ENCODE measurements around the gene CGB1.
"Not testable (repeated sequence)": the region's sequence is repeated elsewhere in the genome, so short reads cannot be mapped to it uniquely, and the experiment has no call there.

The CGB1 gene

DNA sequence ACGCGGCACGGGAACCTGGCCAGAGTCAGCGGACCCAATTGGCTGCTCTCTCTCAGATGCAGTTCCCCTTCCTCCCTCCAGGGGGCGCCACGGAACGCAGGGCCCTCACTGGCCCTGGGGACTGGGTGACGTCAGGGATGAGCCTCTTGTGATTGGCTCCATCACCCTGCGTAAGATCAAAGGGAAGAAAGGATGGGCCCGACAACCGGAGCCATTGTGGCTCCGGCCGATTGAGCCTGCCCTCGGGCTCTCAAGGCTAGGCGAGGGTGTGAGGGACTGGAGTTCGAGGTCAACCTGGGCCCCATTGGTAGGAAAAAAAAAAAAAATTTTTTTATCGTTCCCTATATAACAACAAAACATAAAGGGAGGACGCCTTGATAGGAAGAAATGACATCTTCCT is at the start of gene CGB1:
Gene CGB1, minus strand, starts transcription at position 81 of the 400 bp plus-strand sequence. CDS start 184 bp downstream, outside the sequence.
- DNase-seq, result not testable (repeated sequence)

DNA sequence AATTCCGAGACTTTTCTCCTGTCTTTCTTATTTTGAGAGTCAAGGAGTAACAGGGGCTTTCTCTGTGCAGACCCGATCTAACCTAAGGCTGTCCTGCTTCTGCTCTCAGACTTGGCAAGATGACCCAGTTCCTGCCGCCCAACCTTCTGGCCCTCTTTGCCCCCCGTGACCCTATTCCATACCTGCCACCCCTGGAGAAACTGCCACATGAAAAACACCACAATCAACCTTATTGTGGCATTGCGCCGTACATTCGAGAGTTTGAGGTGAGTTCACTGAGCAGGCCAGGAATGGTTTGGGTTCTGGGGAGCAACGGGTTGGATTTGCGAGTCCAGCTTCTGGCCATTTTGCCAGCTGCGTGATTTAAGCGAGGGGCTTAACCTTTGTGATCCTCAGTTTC is 49.6 kb upstream of the CGB1 start:
- no peak for DNase-seq

GRCh38 chr19:49085868-49086232 is 49.2 kb upstream of the CGB1 start:
- no peak for DNase-seq

DNA sequence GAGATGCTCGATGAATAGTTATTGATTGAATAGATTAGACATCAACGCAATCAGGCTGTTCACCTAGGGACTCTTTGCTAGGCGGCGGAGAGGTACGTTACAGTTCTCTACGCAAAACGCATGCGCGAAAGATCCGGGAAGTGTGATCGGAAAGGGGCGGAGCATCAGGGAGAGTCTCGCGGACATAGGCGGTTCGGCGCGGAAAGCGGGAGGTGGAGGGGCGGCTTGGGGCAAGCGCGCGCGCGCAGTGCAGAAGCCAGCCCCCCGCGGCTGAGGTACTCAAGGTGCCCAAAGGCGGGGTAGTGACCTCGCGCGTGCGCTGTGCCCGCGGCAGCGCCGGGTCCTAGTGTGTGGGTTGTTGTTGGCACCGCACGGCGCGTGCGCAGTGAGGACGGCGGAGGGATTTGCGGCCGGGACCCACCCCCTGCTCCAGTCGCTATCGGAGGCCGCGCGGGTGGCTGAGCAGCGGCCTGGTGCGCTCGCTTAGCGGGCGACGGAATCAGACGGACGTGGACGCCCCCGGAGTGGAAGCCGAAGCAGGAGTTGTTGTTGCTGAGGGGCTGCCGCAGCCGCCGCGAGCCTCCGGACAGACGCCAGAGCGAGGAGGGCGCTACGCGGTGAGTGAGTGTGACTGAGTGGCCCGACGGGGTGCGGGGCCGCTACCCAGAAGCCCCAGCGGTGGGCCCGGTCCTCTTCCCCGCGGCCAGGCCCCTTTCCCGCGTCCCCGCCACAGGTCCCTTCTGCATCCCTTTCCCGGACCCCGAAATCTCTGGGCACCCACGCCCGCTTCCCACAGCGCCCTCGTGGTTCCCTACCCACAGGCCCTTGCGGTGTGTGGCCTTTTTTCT is 48.5 kb upstream of the CGB1 start, which contains the start of gene SNRNP70:
Gene SNRNP70, plus strand, starts transcription at position 432 of the 848 bp plus-strand sequence. CDS start 964 bp downstream, outside the sequence.
- DNase-seq, result peak; percentile 98

GRCh38 chr19:49084206-49085019 is 47.7 kb upstream of the CGB1 start:
- DNase-seq, result no peak

DNA sequence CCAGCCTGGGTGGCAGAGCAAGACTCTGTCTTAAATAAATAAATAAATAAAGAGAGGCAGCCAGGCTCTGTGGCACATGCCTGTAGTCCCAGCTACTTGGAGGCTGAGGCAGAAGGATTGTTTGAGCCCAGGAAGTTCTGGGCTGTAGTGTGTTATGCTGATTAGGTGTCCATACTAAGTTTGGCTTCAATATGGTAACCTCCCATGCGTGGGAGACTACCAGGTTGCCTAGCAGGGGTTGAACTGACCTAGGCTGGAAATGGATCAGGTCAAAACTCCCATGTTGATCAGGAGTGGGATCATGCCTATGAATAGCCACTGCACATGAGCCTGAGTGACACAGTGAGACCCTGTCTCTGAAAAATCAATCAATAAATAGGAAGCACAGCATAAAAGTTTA is 44.6 kb upstream of the CGB1 start:
- no peak for DNase-seq

- DNase-seq, result no peak
Measured at GRCh38 chr19:49080392-49080791, 43.7 kb upstream of the CGB1 start.

- not testable (repeated sequence) for DNase-seq
Measured at GRCh38 chr19:49074869-49075268, 38.2 kb upstream of the CGB1 start.

DNA sequence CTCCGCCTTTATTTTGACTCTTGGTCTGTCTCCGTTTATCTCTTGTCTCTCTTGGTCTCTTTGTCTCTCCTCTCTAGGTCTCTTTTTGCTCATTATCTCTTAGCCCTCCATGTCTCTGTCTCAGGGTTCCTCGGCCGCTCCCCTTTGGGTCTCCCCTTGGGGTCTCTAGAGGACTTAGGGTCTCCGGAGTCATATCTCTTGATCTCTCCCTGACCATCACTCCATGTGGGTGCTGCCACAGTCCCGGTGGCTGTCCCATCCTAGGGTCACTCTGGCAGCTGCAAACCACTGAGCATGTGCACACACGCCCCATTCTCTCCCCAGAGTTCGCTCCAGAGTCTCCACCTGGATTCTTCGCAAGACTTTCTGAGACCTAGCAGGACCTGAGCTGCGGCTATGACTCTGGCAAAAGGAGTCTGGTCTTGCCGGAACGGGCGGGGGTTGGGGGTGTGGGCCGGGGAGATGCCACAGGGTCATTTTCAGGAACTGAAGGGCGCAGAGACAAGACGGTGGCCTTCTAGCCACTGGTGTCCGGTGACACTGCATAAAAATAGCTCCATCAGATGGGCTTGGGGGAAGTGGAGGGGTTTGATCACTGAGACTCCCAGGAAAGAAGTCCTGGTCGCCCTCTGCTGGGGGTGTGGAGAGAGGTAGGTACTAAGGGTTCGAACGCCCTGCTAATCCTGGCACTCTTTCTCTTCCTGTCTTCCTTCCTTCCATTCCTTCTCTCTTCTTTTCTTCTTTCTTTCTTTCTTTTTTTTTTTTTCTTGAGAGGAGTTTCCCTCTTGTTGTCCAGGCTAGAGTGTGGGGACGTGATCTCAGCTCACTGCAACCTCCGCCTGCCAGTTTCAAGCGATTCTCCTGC is 37.1 kb upstream of the CGB1 start:
- no peak for DNase-seq

GRCh38 chr19:49071860-49072547 is 35.3 kb upstream of the CGB1 start:
- no peak for DNase-seq

GRCh38 chr19:49070416-49070815 is 33.7 kb upstream of the CGB1 start:
- no peak for DNase-seq

- no peak for DNase-seq
Measured at GRCh38 chr19:49069026-49069425, 32.3 kb upstream of the CGB1 start.

GRCh38 chr19:49067554-49067953 is 30.9 kb upstream of the CGB1 start:
- no peak for DNase-seq

- DNase-seq, result no peak
Measured at GRCh38 chr19:49065905-49066512, 29.3 kb upstream of the CGB1 start.

- no peak for DNase-seq
Measured at GRCh38 chr19:49064768-49065611, 28.3 kb upstream of the CGB1 start, which contains the start of gene NTF4. TSS of gene NTF4 (minus strand) at chr19:49064818. CDS start at chr19:49061997, 2,821 bp downstream.

- DNase-seq, result no peak
Measured at GRCh38 chr19:49064029-49064629, 27.4 kb upstream of the CGB1 start.

DNA sequence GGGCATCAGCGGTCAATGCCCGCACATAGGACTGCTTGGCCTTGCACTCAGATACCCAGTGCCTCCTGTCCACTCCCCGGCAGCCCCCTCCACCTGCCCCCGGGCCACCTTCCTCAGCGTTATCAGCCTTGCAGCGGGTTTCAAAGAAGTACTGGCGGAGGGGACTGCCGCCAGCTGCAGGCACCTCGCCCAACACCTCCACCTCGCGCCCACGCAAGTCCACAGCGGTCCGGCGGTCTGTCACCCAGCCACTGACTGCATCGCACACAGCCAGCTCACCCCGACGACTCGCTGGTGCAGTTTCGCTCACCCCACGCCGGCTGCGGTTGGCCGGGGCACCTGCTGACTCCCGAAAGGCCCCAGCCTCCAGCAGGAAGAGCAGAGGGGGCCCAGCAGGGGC is 24.8 kb upstream of the CGB1 start:
- DNase-seq, result no peak

GRCh38 chr19:49061000-49061399 is 24.3 kb upstream of the CGB1 start:
- no peak for DNase-seq

GRCh38 chr19:49059053-49059452 is 22.4 kb upstream of the CGB1 start:
- no peak for DNase-seq

- DNase-seq, result no peak
Measured at GRCh38 chr19:49058562-49058961, 21.9 kb upstream of the CGB1 start.

All from activated effector memory CD4-positive, alpha-beta T cell treated with Interleukin-2 at 50 U/mL for 16 hours (primary cell).